Sigmoid colon (tissue), 7 donors: ENCODE measurements around the gene KCTD16. TPM values are rescaled to one million over a fixed set of nuclear protein-coding genes. Genes with fewer than 3 reads are reported as not detected.
A peak's percentile ranks its signal among the peaks of the same experiment; 100 is the strongest.

Source experiments
- DNase-seq: peaks from one replicate; pipeline ENCODE4 v3.0.0-alpha.2; 2019
- H3K27ac ChIP-seq, 4 donors: fragments of 200-600 bp; sonication (generic); one replicate each; pipeline ENCODE4 v1.5.1; 2016 to 2019; ENCODE audit warnings: mild to moderate bottlenecking in 1 of 4
- H3K27me3 ChIP-seq, 3 donors: fragments of 200-600 bp; sonication (generic); one replicate each; pipeline ENCODE4 v1.5.1; 2019; ENCODE audit warnings: mild to moderate bottlenecking in 1 of 3
- H3K36me3 ChIP-seq, 4 donors: fragments of 200-600 bp; sonication (generic); one replicate each; pipeline ENCODE4 v1.5.1; 2016 to 2019
- H3K4me1 ChIP-seq, 4 donors: fragments of 200-600 bp; sonication (generic); one replicate each; pipeline ENCODE4 v1.5.1; 2017 to 2019
- H3K4me3 ChIP-seq, 4 donors: fragments of 200-600 bp; sonication (generic); one replicate each; pipeline ENCODE4 v1.5.1; 2017 to 2019; ENCODE audit warnings: mild to moderate bottlenecking in 2 of 4, moderate library complexity in 1 of 4
- H3K9me3 ChIP-seq, 4 donors: fragments of 200-600 bp in 3 of 4; sonication (generic) in 3 of 4; one replicate each; pipeline versions ENCODE4 v1.5.1 to v1.6.1; 2013 to 2019
- EP300 ChIP-seq, 4 donors: sonication (generic); formaldehyde crosslinking; IDR thresholded peaks; one replicate each; pipeline ENCODE4 v1.6.1; 2017; ENCODE audit warnings: antibody characterized with exemption in 4 of 4
- POLR2A ChIP-seq, 2 donors: fragments of 450-650 bp; IDR thresholded peaks; one replicate each; pipeline ENCODE4 v1.6.1; 2016; ENCODE audit warnings: antibody characterized with exemption in 2 of 2, mild to moderate bottlenecking in 2 of 2, moderate library complexity in 2 of 2
- POLR2AphosphoS5 ChIP-seq, 4 donors: sonication (generic); formaldehyde crosslinking; IDR thresholded peaks; one replicate each; pipeline ENCODE4 v1.6.1; 2017; ENCODE audit warnings: antibody characterized with exemption in 4 of 4
- WGBS, 2 donors: extraction: QIAGEN DNeasy Blood & Tissue Kit; methylation state at CpG; one replicate each; pipeline ENCODE4 v1.1.7; 2013; 5-methylcytosine and 5-hydroxymethylcytosine counted together
- intact Hi-C: fragments of 100-400 bp; cut with DNase I; formaldehyde crosslinking; loops from one replicate; pipeline ENCODE4 v1.15.1; 2023
- polyA plus RNA-seq, 3 donors: library from polyadenylated mRNA; stranded (reverse); fragments of 200-250 nt; gene quantifications; one replicate each; pipeline ENCODE4 v1.2.3, GENCODE V29; 2013
- total RNA-seq, 4 donors: library from RNA; depleted of rRNA; stranded (reverse); fragments of >200 nt; gene quantifications; one replicate each; pipeline ENCODE4 v1.1.0, GENCODE V29; 2016
- TF ChIP-seq, protein P1 (sequence below), 4 experiments: fragments of 450-650 bp in 3 of 4; fragments of 200-600 bp in 1 of 4; IDR thresholded peaks; one replicate each; pipeline ENCODE4 v1.5.1; 2016 to 2019; ENCODE audit warnings: antibody characterized with exemption in 4 of 4, mild to moderate bottlenecking in 3 of 4, moderate library complexity in 2 of 4
- donor health status: healthy with polysubstance abuse.
- donor health status: Bipolar disorder and iron deficiency.
- donor health status: healthy.

KCTD16 gene
- total and polyA plus RNA-seq, 7 donors, result under 0.01 to 0.71 (median 0.16) TPM; not detected in 2

DNA sequence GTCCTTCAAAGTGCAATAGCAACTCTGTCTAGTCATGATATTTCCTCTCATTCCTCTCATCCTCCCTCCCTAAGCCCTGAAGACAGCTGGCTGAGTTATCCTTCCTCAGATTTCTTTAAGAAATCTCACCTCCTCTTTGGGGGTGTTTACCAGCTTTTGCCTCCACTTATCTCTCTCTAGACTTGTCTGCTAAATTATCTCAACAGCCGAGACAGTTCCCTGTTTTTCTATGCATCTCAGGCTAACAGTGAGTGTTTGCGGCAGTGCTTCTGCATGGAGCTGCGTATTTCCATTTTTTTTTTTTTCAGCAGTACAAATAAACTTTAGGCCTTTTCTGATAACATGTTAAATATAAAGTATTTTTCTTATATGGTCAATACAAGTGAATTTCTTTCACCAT, 20.9 kb downstream of the KCTD16 start:
- no peak for DNase-seq
- intact Hi-C loops, result no loop called here
- peaks cover 0 to 11% (median 8%) of the 10 kb centered on the region in 4 donors for H3K4me1 ChIP-seq
- H3K4me3 ChIP-seq, result no peak overlapping the region
- no peaks in the 10 kb centered on the region for H3K36me3 ChIP-seq
- 87 to 93% methylated on average over 3 of the region's 3 CpGs for WGBS, 2 donors
- no peaks in the 10 kb centered on the region for H3K9me3 ChIP-seq
- no peaks in the 10 kb centered on the region for H3K27me3 ChIP-seq
- no peak for TF ChIP-seq POLR2A (IDR thresholded peaks at IDR 0.05)
- TF ChIP-seq, protein P1, sequence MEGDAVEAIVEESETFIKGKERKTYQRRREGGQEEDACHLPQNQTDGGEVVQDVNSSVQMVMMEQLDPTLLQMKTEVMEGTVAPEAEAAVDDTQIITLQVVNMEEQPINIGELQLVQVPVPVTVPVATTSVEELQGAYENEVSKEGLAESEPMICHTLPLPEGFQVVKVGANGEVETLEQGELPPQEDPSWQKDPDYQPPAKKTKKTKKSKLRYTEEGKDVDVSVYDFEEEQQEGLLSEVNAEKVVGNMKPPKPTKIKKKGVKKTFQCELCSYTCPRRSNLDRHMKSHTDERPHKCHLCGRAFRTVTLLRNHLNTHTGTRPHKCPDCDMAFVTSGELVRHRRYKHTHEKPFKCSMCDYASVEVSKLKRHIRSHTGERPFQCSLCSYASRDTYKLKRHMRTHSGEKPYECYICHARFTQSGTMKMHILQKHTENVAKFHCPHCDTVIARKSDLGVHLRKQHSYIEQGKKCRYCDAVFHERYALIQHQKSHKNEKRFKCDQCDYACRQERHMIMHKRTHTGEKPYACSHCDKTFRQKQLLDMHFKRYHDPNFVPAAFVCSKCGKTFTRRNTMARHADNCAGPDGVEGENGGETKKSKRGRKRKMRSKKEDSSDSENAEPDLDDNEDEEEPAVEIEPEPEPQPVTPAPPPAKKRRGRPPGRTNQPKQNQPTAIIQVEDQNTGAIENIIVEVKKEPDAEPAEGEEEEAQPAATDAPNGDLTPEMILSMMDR (IDR thresholded peaks at IDR 0.05), result no peak
- H3K27ac ChIP-seq, result no peak overlapping the region

DNA sequence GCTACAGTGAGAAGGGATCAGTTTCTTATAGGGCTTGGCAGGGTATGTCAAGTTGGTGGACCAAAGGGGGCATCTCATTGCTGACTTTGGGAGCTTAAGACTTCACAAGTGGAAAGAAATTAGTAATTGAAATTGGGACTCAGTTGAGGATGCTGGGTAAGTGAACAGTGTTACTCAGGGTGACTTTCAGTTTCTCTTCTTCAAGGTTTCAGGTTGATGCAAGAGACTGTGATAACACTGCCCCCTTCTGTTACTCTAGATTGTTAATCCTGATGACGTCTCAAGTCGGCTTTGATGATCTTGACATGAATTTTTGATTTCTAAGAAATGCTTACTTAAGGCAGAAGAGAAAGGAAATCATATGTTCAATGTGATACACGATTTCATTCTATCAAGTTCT, 21.3 kb downstream of the KCTD16 start:
- no peak for DNase-seq
- Histone ChIP-seq H3K9me3 (no peaks in the 10 kb centered on the region), H3K4me1 (peaks cover 0 to 11% (median 8%) of the 10 kb centered on the region in 4 donors), H3K36me3 (no peaks in the 10 kb centered on the region), H3K27me3 (no peaks in the 10 kb centered on the region), H3K4me3 (no peak overlapping the region), H3K27ac (no peak overlapping the region)
- intact Hi-C loops, result no loop called here
- TF ChIP-seq EP300 (IDR thresholded peaks at IDR 0.05), result no peak
- TF ChIP-seq, protein P1 (IDR thresholded peaks at IDR 0.05), result peak in 1 of 4 experiments; percentile 10
- WGBS, 2 donors, result 5 to 13% methylated on average over 3 of the region's 3 CpGs

- H3K4me3 ChIP-seq, result no peak overlapping the region
- TF ChIP-seq POLR2AphosphoS5 (IDR thresholded peaks at IDR 0.05) (no peak), EP300 (IDR thresholded peaks at IDR 0.05) (no peak), POLR2A (IDR thresholded peaks at IDR 0.05) (no peak)
- TF ChIP-seq, protein P1 (IDR thresholded peaks at IDR 0.05), result no peak
- intact Hi-C loops, result no loop called here
- H3K9me3 ChIP-seq, result no peaks in the 10 kb centered on the region
- no peaks in the 10 kb centered on the region for H3K36me3 ChIP-seq
- no peak for DNase-seq
- H3K27me3 ChIP-seq, result no peaks in the 10 kb centered on the region
- H3K4me1 ChIP-seq, result peaks cover 0 to 7% (median 6%) of the 10 kb centered on the region in 4 donors
- no peak overlapping the region for H3K27ac ChIP-seq
Observed at GRCh38 chr5:144192661-144193060, 22.0 kb downstream of the KCTD16 start.

- WGBS, 2 donors, result 84 to 86% methylated on average over 2 of the region's 2 CpGs
- Histone ChIP-seq H3K4me3 (no peak overlapping the region), H3K4me1 (no peaks in the 10 kb centered on the region), H3K9me3 (no peaks in the 10 kb centered on the region), H3K27me3 (no peaks in the 10 kb centered on the region), H3K27ac (no peak overlapping the region), H3K36me3 (no peaks in the 10 kb centered on the region)
- DNase-seq, result no peak
- no peak for TF ChIP-seq POLR2AphosphoS5 (IDR thresholded peaks at IDR 0.05)
- no peak for TF ChIP-seq EP300 (IDR thresholded peaks at IDR 0.05)
- no peak for TF ChIP-seq POLR2A (IDR thresholded peaks at IDR 0.05)
- TF ChIP-seq, protein P1 (IDR thresholded peaks at IDR 0.05), result no peak
- intact Hi-C loops, result no loop called here
Observed at GRCh38 chr5:144194144-144194543, 23.5 kb downstream of the KCTD16 start.

- TF ChIP-seq, protein P1 (IDR thresholded peaks at IDR 0.05), result no peak
- no peak for TF ChIP-seq POLR2AphosphoS5 (IDR thresholded peaks at IDR 0.05)
- TF ChIP-seq POLR2A (IDR thresholded peaks at IDR 0.05), result no peak
- TF ChIP-seq EP300 (IDR thresholded peaks at IDR 0.05), result no peak
- H3K36me3 ChIP-seq, result no peaks in the 10 kb centered on the region
- no peak for DNase-seq
- H3K9me3 ChIP-seq, result no peaks in the 10 kb centered on the region
- H3K27me3 ChIP-seq, result no peaks in the 10 kb centered on the region
- H3K4me1 ChIP-seq, result no peaks in the 10 kb centered on the region
- H3K27ac ChIP-seq, result no peak overlapping the region
- 71 to 76% methylated on average over 4 of the region's 4 CpGs for WGBS, 2 donors
- intact Hi-C loops, result no loop called here
- H3K4me3 ChIP-seq, result no peak overlapping the region
Observed at GRCh38 chr5:144195448-144195847, 24.8 kb downstream of the KCTD16 start.
